Endothelial cell of umbilical vein (primary cell): ENCODE measurements around the gene PMEL.

Experiments used
- EZH2 ChIP-seq: IDR thresholded peaks from 2 replicates; pipeline ENCODE4 v1.6.1; 2012; ENCODE audit warnings: borderline replicate concordance, low read depth, mild to moderate bottlenecking, moderate library complexity, low read length, inconsistent platforms; ENCODE audit not compliant: severe bottlenecking
- TF ChIP-seq, protein P1 (sequence below), 2 donors: IDR thresholded peaks; 1 replicate in 1 of 2; 2 replicates in 1 of 2; pipeline ENCODE4 v1.5.1; 2011; ENCODE audit warnings: low read length in 2 of 2, mild to moderate bottlenecking in 2 of 2, moderate library complexity in 2 of 2, control low read depth in 1 of 2, inconsistent platforms in 1 of 2, low read depth in 1 of 2; ENCODE audit not compliant: insufficient read depth in 1 of 2; ENCODE audit errors: extremely low read depth in 1 of 2
- TF ChIP-seq, protein P2 (sequence below): IDR thresholded peaks from 2 replicates; pipeline ENCODE4 v1.6.1; 2011; ENCODE audit not compliant: insufficient read depth, insufficient read length

DNA sequence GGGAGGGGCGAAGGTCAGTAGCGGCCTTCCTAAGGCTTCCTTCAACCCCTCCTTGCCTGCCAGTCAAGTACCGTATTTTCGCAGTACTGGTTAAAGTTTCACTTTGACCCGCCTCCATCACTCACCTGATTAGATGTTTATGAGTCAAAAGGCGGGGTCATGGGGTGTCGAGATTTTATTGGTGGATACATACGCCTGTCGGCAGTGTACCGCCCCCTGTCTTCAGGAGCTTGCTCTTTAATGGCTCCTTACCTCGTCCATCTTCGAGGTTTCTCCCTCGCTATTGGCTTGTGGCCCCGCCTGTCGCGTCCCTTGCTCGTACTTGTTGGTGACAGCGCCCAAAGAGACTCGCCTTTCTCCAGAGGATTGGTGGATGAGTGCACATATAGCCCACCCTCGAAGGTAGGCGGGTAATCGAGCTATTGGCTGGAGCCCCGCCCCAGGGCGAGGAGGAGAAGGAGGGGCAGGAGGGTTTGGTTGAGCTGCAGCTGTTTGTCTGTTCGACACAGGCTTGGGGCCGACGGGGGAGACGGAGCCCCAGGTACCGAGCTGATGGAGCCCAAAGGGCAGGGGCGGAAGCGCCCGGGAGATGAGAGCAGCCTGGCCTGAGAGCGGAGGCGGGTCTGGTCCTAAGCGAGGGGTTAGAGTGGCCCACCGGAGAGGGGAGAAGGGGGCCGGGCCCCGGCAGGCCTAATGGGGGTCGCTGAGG, 7.9 kb upstream of the PMEL start, which contains the start of gene RAB5B:
- TF ChIP-seq, protein P1, sequence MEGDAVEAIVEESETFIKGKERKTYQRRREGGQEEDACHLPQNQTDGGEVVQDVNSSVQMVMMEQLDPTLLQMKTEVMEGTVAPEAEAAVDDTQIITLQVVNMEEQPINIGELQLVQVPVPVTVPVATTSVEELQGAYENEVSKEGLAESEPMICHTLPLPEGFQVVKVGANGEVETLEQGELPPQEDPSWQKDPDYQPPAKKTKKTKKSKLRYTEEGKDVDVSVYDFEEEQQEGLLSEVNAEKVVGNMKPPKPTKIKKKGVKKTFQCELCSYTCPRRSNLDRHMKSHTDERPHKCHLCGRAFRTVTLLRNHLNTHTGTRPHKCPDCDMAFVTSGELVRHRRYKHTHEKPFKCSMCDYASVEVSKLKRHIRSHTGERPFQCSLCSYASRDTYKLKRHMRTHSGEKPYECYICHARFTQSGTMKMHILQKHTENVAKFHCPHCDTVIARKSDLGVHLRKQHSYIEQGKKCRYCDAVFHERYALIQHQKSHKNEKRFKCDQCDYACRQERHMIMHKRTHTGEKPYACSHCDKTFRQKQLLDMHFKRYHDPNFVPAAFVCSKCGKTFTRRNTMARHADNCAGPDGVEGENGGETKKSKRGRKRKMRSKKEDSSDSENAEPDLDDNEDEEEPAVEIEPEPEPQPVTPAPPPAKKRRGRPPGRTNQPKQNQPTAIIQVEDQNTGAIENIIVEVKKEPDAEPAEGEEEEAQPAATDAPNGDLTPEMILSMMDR (IDR thresholded peaks at IDR 0.05; ENCODE audit: extremely low read depth in 1 of 2, insufficient read depth in 1 of 2, low read depth in 1 of 2, low read length in 2 of 2): no peak
- TF ChIP-seq, protein P2, sequence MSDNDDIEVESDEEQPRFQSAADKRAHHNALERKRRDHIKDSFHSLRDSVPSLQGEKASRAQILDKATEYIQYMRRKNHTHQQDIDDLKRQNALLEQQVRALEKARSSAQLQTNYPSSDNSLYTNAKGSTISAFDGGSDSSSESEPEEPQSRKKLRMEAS: no peak
- no peak for TF ChIP-seq EZH2
